ENCODE measurements around the gene TMOD3. TPM values are rescaled to one million over a fixed set of nuclear protein-coding genes. Genes with fewer than 3 reads are reported as not detected.

Gene TMOD3
- total and polyA plus RNA-seq, 2 of the 8 experiments (the other 6 are each of a cell fraction or from before 2014, with no cell fraction given): 3.9 to 29.0 TPM

- Histone ChIP-seq H4K5ac (ENCODE audit: insufficient read length, low read depth, low read length) (no peak overlapping the region), H3K14ac (ENCODE audit: insufficient read length) (no peak overlapping the region), H3K18ac (ENCODE audit: extremely low read depth, low read length) (no peak overlapping the region), H4K20me1 (replicated peaks in 1 of 2; ENCODE audit: control insufficient read depth in 1 of 2, insufficient read depth in 2 of 2, low read length in 2 of 2) (peaks cover 0 to 6% of the 10 kb centered on the region in 2 experiments), H3K4ac (replicated peaks; ENCODE audit: insufficient read length, low read depth, low read length) (no peak overlapping the region), H3K56ac (replicated peaks; ENCODE audit: insufficient read length, low read depth, low read length) (no peak overlapping the region), H3K79me2 (ENCODE audit: control insufficient read depth in 1 of 2, insufficient read depth in 2 of 2, low read length in 2 of 2) (peaks cover 0 to 74% of the 10 kb centered on the region in 2 experiments; a peak in 3 of 4 replicates), H3K4me2 (ENCODE audit: insufficient read depth in 1 of 2, low read depth in 2 of 2, low read length in 2 of 2) (no peak overlapping the region; a peak in 1 of 4 replicates), H2BK5ac (ENCODE audit: low read depth, low read length) (no peak overlapping the region), H3K79me1 (ENCODE audit: low read depth, low read length) (peaks cover 11% of the 10 kb centered on the region; the same call in 1 of the 2 replicates), H3K36me3 (ENCODE audit: control insufficient read depth in 2 of 4, insufficient read depth in 4 of 4, low read length in 3 of 4) (no peaks in the 10 kb centered on the region), H3K27me3 (replicated peaks in 1 of 4; ENCODE audit: control insufficient read depth in 3 of 4, extremely low read depth in 1 of 4, insufficient read depth in 3 of 4, low read length in 3 of 4) (no peaks in the 10 kb centered on the region), H2BK12ac (ENCODE audit: low read depth, low read length) (no peak overlapping the region), H2AK5ac (ENCODE audit: low read depth, low read length) (no peak overlapping the region), H3K9me3 (ENCODE audit: insufficient read depth in 2 of 2, low read depth in 1 of 2, low read length in 1 of 2) (no peaks in the 10 kb centered on the region), H3K27ac (ENCODE audit: low read depth, low read length) (no peak overlapping the region), H3K4me1 (replicated peaks in 1 of 4; ENCODE audit: control insufficient read depth in 3 of 4, insufficient read depth in 4 of 4, low read length in 3 of 4) (peaks cover 0 to 6% (median 3%) of the 10 kb centered on the region in 4 experiments; a peak in 3 of 7 replicates), H2BK20ac (ENCODE audit: low read length) (no peak overlapping the region), H3K9ac (replicated peaks in 1 of 4; ENCODE audit: extremely low read depth in 1 of 4, low read depth in 3 of 4, low read length in 3 of 4) (no peak overlapping the region), H3K23me2 (ENCODE audit: low read depth, low read length) (no peaks in the 10 kb centered on the region), H3K4me3 (ENCODE audit: extremely low read depth in 1 of 4, insufficient read depth in 2 of 4, low read depth in 3 of 4, low read length in 4 of 4) (no peak overlapping the region), H2BK15ac (ENCODE audit: low read length) (no peak overlapping the region), H3K23ac (ENCODE audit: insufficient read length) (no peak overlapping the region), H2AFZ (ENCODE audit: low read length) (no peak overlapping the region), H4K91ac (replicated peaks; ENCODE audit: insufficient read length, low read length) (no peak overlapping the region), H2BK120ac (replicated peaks; ENCODE audit: low read depth, low read length) (no peak overlapping the region), H4K8ac (ENCODE audit: extremely low read depth, insufficient read depth, low read length) (no peak overlapping the region)
- WGBS, 2 experiments (ENCODE audit: extremely low coverage in 1 of 2, insufficient coverage in 1 of 2, insufficient read length in 1 of 2, insufficient replicate concordance in 2 of 2, low coverage in 1 of 2, low lambda C conversion rate in 2 of 2, missing lambda C conversion rate in 1 of 2): 88% methylated on average over 2 of the region's 2 CpGs; no CpG with 5 or more reads in 1 of the 2 experiments
- POLR2A ChIA-PET (ENCODE audit: partially characterized antibody): no interaction called here
- DNase-seq (ENCODE audit: low read depth in 1 of 2, low spot score in 2 of 2) (no peak), FAIRE-seq (no peak)
- CTCF ChIA-PET (ENCODE audit: partially characterized antibody): interaction anchor here (0.6 to 2.5 kb wide), 5 partner anchors 12 to 341 kb away, joined by 4 to 7 read pairs (median 5); no protein-coding TSS in a partner anchor
- TF ChIP-seq EGR1 (IDR thresholded peaks at IDR 0.05; ENCODE audit: borderline replicate concordance, low read depth, low read length) (no peak), CBX8 (IDR thresholded peaks at IDR 0.05; ENCODE audit: borderline replicate concordance, low read depth, low read length) (no peak), YY1 (IDR thresholded peaks at IDR 0.05; ENCODE audit: low read depth, low read length) (no peak), GABPA (IDR thresholded peaks at IDR 0.05; ENCODE audit: borderline replicate concordance, insufficient read depth, low read length) (no peak), BACH1 (IDR thresholded peaks at IDR 0.05; ENCODE audit: low read length) (no peak), RAD21 (IDR thresholded peaks at IDR 0.05 in 1 of 2, conservative IDR thresholded peaks at IDR 0.05 in 1 of 2; ENCODE audit: low read depth in 2 of 2, low read length in 2 of 2) (no peak), CTCF (IDR thresholded peaks at IDR 0.05; ENCODE audit: control extremely low read depth in 1 of 3, insufficient read depth in 1 of 3, low read depth in 1 of 3, low read length in 3 of 3) (no peak)
Measured at GRCh38 chr15:51838270-51838669, 8.8 kb downstream of the TMOD3 start.
